HG03097 (cell line): Measurements from ENCODE around the gene EFNA3.
"Not testable (repeated sequence)": the region's sequence is repeated elsewhere in the genome, so short reads cannot be mapped to it uniquely, and the experiment has no call there.

Experiments used
- ATAC-seq: cut with Tn5 transposase; IDR thresholded peaks from one replicate; pipeline ENCODE4 v1.9.1; 2021; ENCODE audit not compliant: unreplicated experiment, low FRiP score

Gene EFNA3

GRCh38 chr1:155107309-155108264 is 28.9 kb downstream of the EFNA3 start:
- no peak for ATAC-seq

GRCh38 chr1:155108296-155108695 is 29.7 kb downstream of the EFNA3 start:
- no peak for ATAC-seq

- ATAC-seq: no peak
Observed at GRCh38 chr1:155110381-155110780, 31.7 kb downstream of the EFNA3 start.

- ATAC-seq: no peak
Observed at GRCh38 chr1:155110826-155111225, 32.2 kb downstream of the EFNA3 start.

GRCh38 chr1:155113450-155113980 is 34.9 kb downstream of the EFNA3 start:
- no peak for ATAC-seq

GRCh38 chr1:155116113-155116764 is 37.6 kb downstream of the EFNA3 start:
- ATAC-seq: no peak

GRCh38 chr1:155117610-155118009 is 39.0 kb downstream of the EFNA3 start:
- ATAC-seq: no peak

GRCh38 chr1:155118090-155118489 is 39.5 kb downstream of the EFNA3 start:
- not testable (repeated sequence) for ATAC-seq

GRCh38 chr1:155120253-155120652 is 41.6 kb downstream of the EFNA3 start:
- ATAC-seq: no peak

- ATAC-seq: no peak
Observed at GRCh38 chr1:155121249-155121648, 42.6 kb downstream of the EFNA3 start.

- ATAC-seq: no peak
Observed at GRCh38 chr1:155122308-155122707, 43.7 kb downstream of the EFNA3 start.

GRCh38 chr1:155123801-155124200 is 45.2 kb downstream of the EFNA3 start:
- ATAC-seq: no peak

- ATAC-seq: no peak
Observed at GRCh38 chr1:155124503-155125463, 46.1 kb downstream of the EFNA3 start.

- no peak for ATAC-seq
Observed at GRCh38 chr1:155125511-155125945, 46.9 kb downstream of the EFNA3 start.

GRCh38 chr1:155125946-155126555 is 47.4 kb downstream of the EFNA3 start:
- no peak for ATAC-seq

- ATAC-seq: no peak
Observed at GRCh38 chr1:155126556-155127104, 48.0 kb downstream of the EFNA3 start.

- ATAC-seq: no peak
Observed at GRCh38 chr1:155127105-155127966, 48.7 kb downstream of the EFNA3 start, which contains the start of gene EFNA1. TSS of gene EFNA1 (plus strand) at chr1:155127876. CDS start at chr1:155127978, 102 bp downstream.

GRCh38 chr1:155127967-155128754 is 49.5 kb downstream of the EFNA3 start:
- ATAC-seq: no peak
